ENCODE measurements around the gene MZT2A. TPM values are rescaled to one million over a fixed set of nuclear protein-coding genes. Genes with fewer than 3 reads are reported as not detected.
"Not testable (repeated sequence)": the region's sequence is repeated elsewhere in the genome, so short reads cannot be mapped to it uniquely, and the experiment has no call there.

Gene MZT2A
- polyA plus RNA-seq, 3 donors: 11.1 to 26.0 (median 13.6) TPM

DNA sequence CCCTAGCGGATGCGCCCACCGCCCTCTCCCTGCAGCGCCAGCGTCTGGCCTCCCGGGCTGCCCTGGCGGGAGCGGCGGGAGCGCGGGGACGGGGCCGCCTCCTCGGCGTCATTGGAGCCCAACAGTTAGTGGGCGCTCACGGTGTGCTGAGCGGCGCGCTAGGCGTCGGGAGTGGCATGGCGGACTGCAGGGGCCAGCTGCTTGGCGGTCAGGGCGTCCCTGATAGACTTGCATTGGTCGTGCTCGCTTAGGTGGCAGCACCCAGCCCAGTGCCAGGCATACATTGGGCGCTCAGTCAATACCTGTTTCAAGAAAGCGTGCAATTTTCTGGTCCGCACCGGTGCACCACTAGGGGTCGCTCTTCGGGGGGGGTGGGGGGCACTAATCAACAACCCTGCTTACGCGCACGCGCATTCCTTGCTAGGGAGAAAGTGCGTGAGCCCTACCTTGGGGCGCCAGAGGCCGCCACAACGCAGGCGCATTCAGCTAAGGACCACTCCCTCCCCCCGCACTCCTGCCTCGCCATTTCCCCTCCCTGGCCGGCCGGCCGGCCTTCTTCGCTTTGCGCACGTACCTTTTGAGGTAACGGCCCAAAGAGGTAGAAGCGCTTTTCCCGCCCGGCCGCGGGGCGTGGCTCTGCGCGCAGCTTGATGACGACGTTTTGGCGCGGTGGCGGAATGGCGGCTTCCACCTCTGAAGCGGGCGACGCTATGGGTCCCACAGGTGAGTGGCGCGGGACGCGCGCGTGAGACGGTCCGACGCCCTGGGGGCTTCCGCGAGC is 411 bp upstream of the MZT2A start:
- H3K4me3 ChIP-seq (replicated peaks in 1 of 3; ENCODE audit: low read depth in 2 of 3, low read length in 3 of 3): peak overlapping the region; percentile 70 to 98 (median 96)
- Mint-ChIP-seq H3K36me3 (peaks cover 5 to 8% of the 10 kb centered on the region in 2 donors), H3K27ac (peak overlapping the region; percentile 89 to 95 (median 93)), H3K4me3 (peak overlapping the region; percentile 94 to 98), H3K27me3 (ENCODE audit: low read depth in 3 of 3) (peaks cover 0 to 3% (median 0%) of the 10 kb centered on the region in 3 donors), H3K9me3 (peaks cover 0 to 2% (median 0%) of the 10 kb centered on the region in 7 donors), H3K4me1 (peaks cover 34% of the 10 kb centered on the region)
- TF ChIP-seq, protein P1, sequence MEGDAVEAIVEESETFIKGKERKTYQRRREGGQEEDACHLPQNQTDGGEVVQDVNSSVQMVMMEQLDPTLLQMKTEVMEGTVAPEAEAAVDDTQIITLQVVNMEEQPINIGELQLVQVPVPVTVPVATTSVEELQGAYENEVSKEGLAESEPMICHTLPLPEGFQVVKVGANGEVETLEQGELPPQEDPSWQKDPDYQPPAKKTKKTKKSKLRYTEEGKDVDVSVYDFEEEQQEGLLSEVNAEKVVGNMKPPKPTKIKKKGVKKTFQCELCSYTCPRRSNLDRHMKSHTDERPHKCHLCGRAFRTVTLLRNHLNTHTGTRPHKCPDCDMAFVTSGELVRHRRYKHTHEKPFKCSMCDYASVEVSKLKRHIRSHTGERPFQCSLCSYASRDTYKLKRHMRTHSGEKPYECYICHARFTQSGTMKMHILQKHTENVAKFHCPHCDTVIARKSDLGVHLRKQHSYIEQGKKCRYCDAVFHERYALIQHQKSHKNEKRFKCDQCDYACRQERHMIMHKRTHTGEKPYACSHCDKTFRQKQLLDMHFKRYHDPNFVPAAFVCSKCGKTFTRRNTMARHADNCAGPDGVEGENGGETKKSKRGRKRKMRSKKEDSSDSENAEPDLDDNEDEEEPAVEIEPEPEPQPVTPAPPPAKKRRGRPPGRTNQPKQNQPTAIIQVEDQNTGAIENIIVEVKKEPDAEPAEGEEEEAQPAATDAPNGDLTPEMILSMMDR (IDR thresholded peaks at IDR 0.05): peak; percentile 92
- no peaks in the 10 kb centered on the region for H4K20me1 ChIP-seq (ENCODE audit: insufficient read depth, low read length)
- peaks cover 68% of the 10 kb centered on the region for H3K79me2 ChIP-seq (ENCODE audit: insufficient read depth, low read length)
- WGBS (ENCODE audit: insufficient coverage): under 1% methylated on average over 79 of the region's 79 CpGs
- no peaks in the 10 kb centered on the region for H3K27me3 ChIP-seq (ENCODE audit: control insufficient read depth in 2 of 2, insufficient read depth in 2 of 2, low read length in 2 of 2)
- peak overlapping the region; percentile 94 for H3K9ac ChIP-seq (ENCODE audit: insufficient read depth, low read length, poor library complexity, severe bottlenecking)
- H3K36me3 ChIP-seq (replicated peaks in 1 of 2; ENCODE audit: control insufficient read depth in 1 of 2, insufficient read depth in 2 of 2, low read length in 2 of 2): no peaks in the 10 kb centered on the region
- H3K4me1 ChIP-seq (ENCODE audit: control insufficient read depth in 1 of 2, insufficient read depth in 2 of 2, low read length in 2 of 2): peaks cover 21 to 27% of the 10 kb centered on the region in 2 donors
- peak overlapping the region; percentile 98 for H2AFZ ChIP-seq (ENCODE audit: insufficient read depth, low read depth, low read length, poor library complexity, severe bottlenecking)
- intact Hi-C loops (cut with micrococcal nuclease): no loop called here
- no peaks in the 10 kb centered on the region for H3K9me3 ChIP-seq (replicated peaks in 1 of 2; ENCODE audit: control insufficient read depth in 1 of 2, insufficient read depth in 1 of 2, low read length in 2 of 2)
- H3K27ac ChIP-seq (ENCODE audit: low read depth in 1 of 2, low read length in 2 of 2): peak overlapping the region; percentile 78 to 92
- peak overlapping the region; percentile 90 for H3K4me2 ChIP-seq (replicated peaks; ENCODE audit: extremely low read depth, low read length, poor library complexity, severe bottlenecking)
- DNase-seq: peak; percentile 83 to 92 (median 88)

DNA sequence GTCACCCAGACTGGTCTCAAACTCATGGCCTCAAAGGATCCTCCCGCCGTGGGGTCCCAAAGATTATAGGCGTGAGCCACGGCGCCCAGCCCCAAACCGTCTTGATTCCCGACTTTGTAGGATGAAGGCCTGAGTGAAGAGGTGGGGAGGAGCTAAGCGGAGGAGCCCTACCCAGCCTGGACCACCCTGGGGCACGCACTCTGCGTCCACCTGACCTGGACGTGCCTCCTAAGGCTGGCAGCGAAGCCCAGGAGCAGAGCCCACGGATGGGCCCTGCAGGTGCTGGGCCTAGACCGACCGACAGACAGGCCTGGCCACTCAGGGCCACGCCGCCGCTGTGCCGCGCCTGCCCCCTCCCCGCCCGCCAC is 744 bp downstream of the MZT2A start:
- H3K4me1 Mint-ChIP-seq: peaks cover 24% of the 10 kb centered on the region
- H3K9me3 Mint-ChIP-seq: not testable (repeated sequence)
- H2AFZ ChIP-seq (ENCODE audit: insufficient read depth, low read depth, low read length, poor library complexity, severe bottlenecking): peak overlapping the region; percentile 98

DNA sequence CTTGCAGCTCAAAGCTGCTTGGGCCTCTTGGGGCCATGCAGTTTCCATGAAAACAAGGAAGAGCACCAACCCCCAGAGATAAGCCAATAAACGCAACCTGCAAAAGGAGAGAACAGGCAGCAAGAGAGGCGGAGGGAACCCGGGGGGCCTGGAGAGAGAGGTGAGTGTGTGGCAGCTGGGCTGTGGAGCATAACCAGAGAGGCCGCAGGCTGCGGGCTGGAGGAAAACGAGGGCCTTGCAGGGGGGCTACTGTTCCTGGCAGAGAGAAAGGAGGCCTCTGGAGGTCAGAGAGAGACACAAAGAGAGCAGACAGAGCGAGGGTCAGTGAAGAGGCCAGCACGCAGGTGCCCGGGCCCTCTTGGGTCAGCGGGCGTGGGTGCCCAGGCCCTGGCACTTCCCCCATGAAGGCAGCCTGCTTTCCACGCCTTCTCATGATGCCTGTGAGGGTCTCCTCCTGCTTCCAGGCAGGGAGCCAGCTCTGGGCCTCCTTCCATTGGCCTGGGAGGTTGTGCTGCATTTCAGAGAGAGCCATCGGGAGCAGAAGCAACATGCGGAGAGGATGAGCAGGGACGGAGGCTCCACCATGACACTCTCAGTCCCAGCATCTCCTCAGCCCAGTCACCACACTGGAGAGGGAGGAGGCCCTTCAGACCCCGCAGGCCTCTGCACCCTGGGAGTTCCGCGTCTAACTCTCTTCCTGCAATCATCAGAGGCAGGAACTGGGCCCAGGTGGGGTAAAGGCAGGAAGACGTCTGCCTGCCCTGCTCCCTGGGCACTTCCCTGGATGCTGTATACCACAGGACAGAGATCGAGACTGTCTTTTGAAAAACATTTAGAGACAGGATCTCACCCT is 1.4 kb downstream of the MZT2A start:
- H3K9me3 ChIP-seq (replicated peaks in 1 of 2; ENCODE audit: control insufficient read depth in 1 of 2, insufficient read depth in 1 of 2, low read length in 2 of 2); H3K36me3 ChIP-seq (replicated peaks in 1 of 2; ENCODE audit: control insufficient read depth in 1 of 2, insufficient read depth in 2 of 2, low read length in 2 of 2); H3K27me3 ChIP-seq (ENCODE audit: control insufficient read depth in 2 of 2, insufficient read depth in 2 of 2, low read length in 2 of 2); H4K20me1 ChIP-seq (ENCODE audit: insufficient read depth, low read length); H3K36me3 Mint-ChIP-seq; H3K27ac ChIP-seq (ENCODE audit: low read depth in 1 of 2, low read length in 2 of 2); DNase-seq; H3K9ac ChIP-seq (ENCODE audit: insufficient read depth, low read length, poor library complexity, severe bottlenecking); intact Hi-C loops (cut with micrococcal nuclease); H3K9me3 Mint-ChIP-seq; H3K27me3 Mint-ChIP-seq (ENCODE audit: low read depth in 3 of 3): not testable (repeated sequence)
- Mint-ChIP-seq H3K4me1 (peaks cover 23% of the 10 kb centered on the region), H3K4me3 (peak overlapping the region; percentile 74), H3K27ac (peak overlapping the region in 3 of 7 donors; percentile 6 to 75 (median 52))
- Histone ChIP-seq H3K4me1 (ENCODE audit: control insufficient read depth in 1 of 2, insufficient read depth in 2 of 2, low read length in 2 of 2) (peaks cover 19 to 27% of the 10 kb centered on the region in 2 donors), H3K4me2 (replicated peaks; ENCODE audit: extremely low read depth, low read length, poor library complexity, severe bottlenecking) (peak overlapping the region; percentile 90), H3K4me3 (replicated peaks in 1 of 3; ENCODE audit: low read depth in 2 of 3, low read length in 3 of 3) (peak overlapping the region in 1 of 3 experiments; percentile 96), H2AFZ (ENCODE audit: insufficient read depth, low read depth, low read length, poor library complexity, severe bottlenecking) (peak overlapping the region; percentile 98), H3K79me2 (ENCODE audit: insufficient read depth, low read length) (peaks cover 51% of the 10 kb centered on the region)
- 80% methylated on average over 12 of the region's 20 CpGs for WGBS (ENCODE audit: insufficient coverage)

More for the DNA sequence above, 744 bp downstream of the MZT2A start:
- Histone ChIP-seq H3K4me1 (ENCODE audit: control insufficient read depth in 1 of 2, insufficient read depth in 2 of 2, low read length in 2 of 2) (peaks cover 19 to 27% of the 10 kb centered on the region in 2 donors), H3K79me2 (ENCODE audit: insufficient read depth, low read length) (peaks cover 57% of the 10 kb centered on the region), H3K4me2 (replicated peaks; ENCODE audit: extremely low read depth, low read length, poor library complexity, severe bottlenecking) (peak overlapping the region; percentile 90), H3K4me3 (replicated peaks in 1 of 3; ENCODE audit: low read depth in 2 of 3, low read length in 3 of 3) (peak overlapping the region; percentile 13 to 96 (median 14))
- DNase-seq; H3K36me3 ChIP-seq (replicated peaks in 1 of 2; ENCODE audit: control insufficient read depth in 1 of 2, insufficient read depth in 2 of 2, low read length in 2 of 2); H3K27me3 Mint-ChIP-seq (ENCODE audit: low read depth in 3 of 3); H4K20me1 ChIP-seq (ENCODE audit: insufficient read depth, low read length); H3K9ac ChIP-seq (ENCODE audit: insufficient read depth, low read length, poor library complexity, severe bottlenecking); H3K9me3 ChIP-seq (replicated peaks in 1 of 2; ENCODE audit: control insufficient read depth in 1 of 2, insufficient read depth in 1 of 2, low read length in 2 of 2); H3K27me3 ChIP-seq (ENCODE audit: control insufficient read depth in 2 of 2, insufficient read depth in 2 of 2, low read length in 2 of 2); H3K36me3 Mint-ChIP-seq; H3K27ac ChIP-seq (ENCODE audit: low read depth in 1 of 2, low read length in 2 of 2); intact Hi-C loops (cut with micrococcal nuclease): not testable (repeated sequence)
- H3K27ac Mint-ChIP-seq: peak overlapping the region in 1 of 7 donors; percentile 52
- 19% methylated on average over 12 of the region's 22 CpGs for WGBS (ENCODE audit: insufficient coverage)
- H3K4me3 Mint-ChIP-seq: peak overlapping the region; percentile 74
